ENCODE data around the gene TSEN54. TPM values are rescaled to one million over a fixed set of nuclear protein-coding genes. Genes with fewer than 3 reads are reported as not detected.

The TSEN54 gene
- total RNA-seq, 1 donor from 2014 or later, result 5.6 TPM

- ATAC-seq (ENCODE audit: poor library complexity) (no peak), DNase-seq (no peak)
- intact Hi-C loops (cut with DNase I), result no loop called here
These were observed 53.8 kb downstream of the TSEN54 start for GRCh38 chr17:75570034-75570676.

GRCh38 chr17:75570772-75571171 is 54.4 kb downstream of the TSEN54 start:
- DNase-seq (no peak), ATAC-seq (ENCODE audit: poor library complexity) (no peak)

GRCh38 chr17:75571197-75571884 is 55.0 kb downstream of the TSEN54 start:
- ATAC-seq (ENCODE audit: poor library complexity), result peak; percentile 56
- DNase-seq, result peak; percentile 62
- intact Hi-C loops (cut with DNase I), result no loop called here

More at GRCh38 chr17:75570772-75571171, 54.4 kb downstream of the TSEN54 start:
- intact Hi-C loops (cut with DNase I), result no loop called here

GRCh38 chr17:75571885-75572215 is 55.5 kb downstream of the TSEN54 start:
- intact Hi-C loops (cut with DNase I), result no loop called here
- DNase-seq (no peak), ATAC-seq (ENCODE audit: poor library complexity) (no peak)

- ATAC-seq (ENCODE audit: poor library complexity), result no peak
- intact Hi-C loops (cut with DNase I), result no loop called here
- peak; percentile 19 for DNase-seq
These were observed 56.6 kb downstream of the TSEN54 start for GRCh38 chr17:75572713-75573539.

- no peak for DNase-seq
- no peak for ATAC-seq (ENCODE audit: poor library complexity)
- intact Hi-C loops (cut with DNase I), result no loop called here
These were observed 57.2 kb downstream of the TSEN54 start for GRCh38 chr17:75573540-75573957.

GRCh38 chr17:75573994-75574393 is 57.7 kb downstream of the TSEN54 start:
- ATAC-seq (ENCODE audit: poor library complexity), result no peak

More at GRCh38 chr17:75573994-75574393, 57.7 kb downstream of the TSEN54 start:
- intact Hi-C loops (cut with DNase I), result no loop called here
- no peak for DNase-seq

Small RNA genes within 50 kb of the gene (microRNA-seq; reads per million reads assigned to microRNA genes)
- gene MIR6785, result not detected

Other genes with a start within 250 kb of the TSEN54 start
- gene MIF4GD, start 245.3 kb upstream of the TSEN54 start, total RNA-seq, result 13.7 TPM
- 12.5 TPM for gene SLC25A19, start 227.1 kb upstream of the TSEN54 start, total RNA-seq
- 53.1 TPM for gene GRB2, start 110.8 kb upstream of the TSEN54 start, total RNA-seq
- gene TMEM94, start 59.9 kb upstream of the TSEN54 start, total RNA-seq, result 38.0 TPM
- 33.3 TPM for gene CASKIN2, start 991 bp upstream of the TSEN54 start, total RNA-seq
- 3.6 TPM for gene LLGL2, start 9.2 kb downstream of the TSEN54 start, total RNA-seq
- 37.1 TPM for gene MYO15B, start 71.3 kb downstream of the TSEN54 start, total RNA-seq
- gene SMIM5, start 116.9 kb downstream of the TSEN54 start, total RNA-seq, result 12.5 TPM
- 14.1 TPM for gene RECQL5, start 150.6 kb downstream of the TSEN54 start, total RNA-seq
- gene SAP30BP, start 150.8 kb downstream of the TSEN54 start, total RNA-seq, result 40.0 TPM
- 9.4 TPM for gene ITGB4, start 204.9 kb downstream of the TSEN54 start, total RNA-seq
- gene GALK1, start 248.7 kb downstream of the TSEN54 start, total RNA-seq, result 23.3 TPM